Renal pelvis (tissue), 4 donors: ENCODE results near the gene KCNMA1. TPM values are rescaled to one million over a fixed set of nuclear protein-coding genes. Genes with fewer than 3 reads are reported as not detected.

Source experiments
- DNase-seq: peaks from one replicate; pipeline ENCODE4 v3.0.0-alpha.2; 2013
- polyA plus RNA-seq, 3 donors: library from polyadenylated mRNA; unstranded; fragments of 120-200 nt; gene quantifications; one replicate each; pipeline ENCODE4 v1.2.1, GENCODE V29; 2013; ENCODE audit not compliant: insufficient read length in 3 of 3

KCNMA1 gene
- polyA plus RNA-seq, 3 donors: 3.2 to 3.9 (median 3.4) TPM

DNA sequence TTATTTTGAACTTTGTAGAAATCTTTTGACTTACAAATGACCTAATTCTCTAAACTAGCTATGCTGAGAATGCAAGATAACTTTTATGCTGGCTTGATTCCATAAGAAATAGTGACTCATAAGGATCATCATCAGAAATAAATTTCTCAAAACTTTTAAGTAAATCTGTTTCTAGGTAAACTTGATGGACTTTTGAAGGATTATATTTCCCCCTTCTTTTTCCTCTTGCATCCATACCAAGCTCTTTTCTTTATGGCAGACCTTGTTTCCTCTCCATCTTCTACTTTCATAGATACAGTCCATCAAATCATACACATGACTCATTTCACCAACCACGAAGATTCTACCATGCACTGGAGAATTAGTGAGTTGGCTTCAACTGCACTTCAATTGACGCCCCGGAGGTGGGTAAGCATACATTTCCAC lies 336.3 kb downstream of the KCNMA1 start:
- DNase-seq: no peak

DNA sequence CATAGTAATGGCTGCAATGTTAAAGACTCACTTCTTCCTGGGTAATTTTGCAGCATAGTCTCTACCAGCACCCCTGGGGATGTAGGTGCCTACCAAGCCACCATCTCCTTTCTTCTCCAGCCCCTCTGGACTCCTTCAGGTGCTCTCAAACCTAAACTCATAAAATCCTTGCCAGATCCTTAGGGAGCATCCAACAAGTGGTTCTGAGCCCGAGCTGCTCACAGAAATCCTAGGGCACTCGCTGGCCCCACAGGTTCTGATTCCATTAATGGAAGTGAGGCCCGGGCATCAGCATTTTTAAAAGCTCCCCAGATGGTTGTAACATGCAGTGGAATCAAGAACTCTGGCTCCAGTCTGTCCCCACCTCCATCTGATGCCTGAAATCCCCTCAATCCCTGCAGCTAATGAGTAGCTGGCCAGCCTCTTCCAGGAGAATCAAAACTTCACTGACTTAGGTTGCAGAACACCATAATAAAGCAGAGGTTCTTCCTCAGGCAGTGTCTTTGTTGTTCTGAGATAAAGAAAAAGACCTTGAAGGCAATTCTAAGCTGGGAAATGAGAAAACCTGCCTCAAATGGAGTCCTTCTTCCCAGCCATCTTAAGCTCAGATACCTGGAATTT lies 336.8 kb downstream of the KCNMA1 start:
- DNase-seq: no peak

DNA sequence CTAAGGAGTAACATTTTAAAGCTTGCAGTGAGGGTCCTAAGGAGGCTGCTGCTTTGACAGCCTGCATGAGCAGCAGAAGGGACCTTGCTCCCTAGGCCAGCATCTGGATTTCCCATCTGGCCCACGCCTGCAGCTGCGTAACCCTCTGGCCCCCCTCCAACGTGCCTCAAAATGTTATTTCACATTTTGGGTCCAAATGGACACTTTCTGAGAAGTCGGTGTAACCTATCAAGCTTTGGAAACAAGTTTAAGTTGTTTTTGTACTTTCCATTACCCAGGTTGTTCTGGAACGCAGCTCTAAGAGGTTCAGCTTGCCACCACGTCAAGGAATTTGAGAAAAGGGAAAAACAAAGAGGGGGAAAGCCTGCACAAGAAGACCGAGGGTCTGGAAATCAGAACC lies 338.3 kb downstream of the KCNMA1 start:
- DNase-seq: no peak

DNA sequence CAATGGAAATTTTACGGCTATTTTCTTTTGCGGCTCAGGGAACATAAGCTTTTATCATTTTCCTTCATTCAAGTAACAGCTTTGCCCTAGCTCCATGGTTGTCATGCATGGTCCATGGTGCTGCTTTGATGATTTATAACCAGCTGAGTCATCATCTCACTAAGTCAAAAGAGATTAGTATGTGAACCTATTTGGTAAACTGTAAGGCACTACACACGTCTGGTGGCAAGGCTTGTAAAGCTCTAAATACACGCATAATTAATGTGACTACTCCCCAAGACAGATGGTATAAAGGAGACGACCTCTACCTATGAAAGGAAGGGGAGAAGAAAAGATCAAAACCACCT lies 340.2 kb downstream of the KCNMA1 start:
- DNase-seq: no peak

DNA sequence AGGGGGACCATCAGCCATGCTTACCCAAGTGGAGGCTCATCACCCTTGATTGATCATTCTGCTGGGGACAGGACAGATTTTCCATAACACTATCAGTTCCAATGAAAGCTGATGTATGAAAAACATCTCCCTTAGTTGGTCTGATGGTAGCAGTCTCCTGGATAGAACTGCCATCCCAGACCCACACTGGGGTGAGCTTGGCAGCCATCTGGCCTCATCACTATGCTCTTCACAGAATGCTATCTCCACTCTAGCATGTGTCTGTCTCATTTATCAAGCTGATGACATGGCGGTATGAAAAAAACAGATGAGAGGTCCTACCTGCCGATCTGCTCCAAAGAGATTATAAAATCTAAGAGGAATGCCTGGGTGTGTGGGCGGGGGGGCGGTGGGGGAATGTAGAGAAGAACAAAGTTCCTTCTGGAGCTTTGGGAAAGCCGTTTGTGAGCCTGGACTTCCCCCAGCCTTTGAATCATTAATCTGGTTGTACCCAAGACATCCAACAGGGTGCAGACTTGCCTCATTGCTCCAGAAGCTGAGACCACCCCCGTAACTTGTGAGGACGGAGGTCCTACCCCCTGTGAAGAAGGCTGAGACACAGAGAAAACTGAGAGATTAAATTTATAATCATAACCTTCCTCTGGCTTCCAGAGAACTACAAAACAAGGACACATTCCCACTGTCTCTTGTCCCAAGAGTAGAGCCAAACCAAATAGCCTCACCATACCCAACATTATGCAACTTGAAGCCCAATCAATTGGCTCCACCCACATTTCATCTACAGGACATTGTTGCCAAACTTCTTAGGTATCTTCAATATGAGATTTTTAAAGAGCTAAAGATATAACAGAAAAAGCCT lies 340.8 kb downstream of the KCNMA1 start:
- no peak for DNase-seq

DNA sequence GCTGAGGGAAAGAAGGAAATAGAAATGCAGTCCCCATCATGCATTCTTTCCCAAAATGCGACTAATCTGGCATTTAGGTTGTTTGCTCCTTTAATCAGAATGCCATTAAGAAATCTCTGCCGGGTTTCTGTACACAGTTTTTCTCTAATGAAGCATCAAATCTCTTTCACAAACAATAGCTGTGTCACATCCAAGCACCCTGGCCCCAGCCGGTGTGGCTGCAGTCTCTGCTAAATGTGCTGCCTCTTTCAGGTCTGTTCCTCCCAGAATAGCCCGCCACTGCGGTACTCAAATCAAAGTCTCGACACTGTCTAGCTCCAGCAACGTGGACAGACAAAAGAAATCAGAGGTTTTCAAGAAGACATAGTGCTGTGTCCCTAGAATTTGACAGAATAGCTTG lies 343.8 kb downstream of the KCNMA1 start:
- no peak for DNase-seq

DNA sequence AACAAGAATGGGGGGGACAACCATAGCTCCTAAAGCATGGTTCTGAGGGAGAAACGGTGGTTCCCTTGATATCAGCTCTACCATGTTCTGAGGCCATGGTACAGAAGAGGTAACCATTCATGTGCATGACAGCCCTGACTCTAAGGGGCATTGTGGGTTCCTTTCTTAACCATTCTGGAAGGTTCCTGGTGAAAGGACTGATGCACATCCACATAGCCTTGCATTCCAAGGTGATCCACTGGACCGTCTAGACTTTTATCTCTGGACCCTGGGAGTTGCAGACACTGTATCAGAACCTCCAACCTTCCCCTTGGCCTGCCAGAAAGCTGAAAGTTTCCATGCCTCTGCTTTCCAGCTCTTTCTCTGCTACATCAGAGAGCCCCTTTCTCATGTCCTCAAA lies 344.3 kb downstream of the KCNMA1 start:
- DNase-seq: no peak

DNA sequence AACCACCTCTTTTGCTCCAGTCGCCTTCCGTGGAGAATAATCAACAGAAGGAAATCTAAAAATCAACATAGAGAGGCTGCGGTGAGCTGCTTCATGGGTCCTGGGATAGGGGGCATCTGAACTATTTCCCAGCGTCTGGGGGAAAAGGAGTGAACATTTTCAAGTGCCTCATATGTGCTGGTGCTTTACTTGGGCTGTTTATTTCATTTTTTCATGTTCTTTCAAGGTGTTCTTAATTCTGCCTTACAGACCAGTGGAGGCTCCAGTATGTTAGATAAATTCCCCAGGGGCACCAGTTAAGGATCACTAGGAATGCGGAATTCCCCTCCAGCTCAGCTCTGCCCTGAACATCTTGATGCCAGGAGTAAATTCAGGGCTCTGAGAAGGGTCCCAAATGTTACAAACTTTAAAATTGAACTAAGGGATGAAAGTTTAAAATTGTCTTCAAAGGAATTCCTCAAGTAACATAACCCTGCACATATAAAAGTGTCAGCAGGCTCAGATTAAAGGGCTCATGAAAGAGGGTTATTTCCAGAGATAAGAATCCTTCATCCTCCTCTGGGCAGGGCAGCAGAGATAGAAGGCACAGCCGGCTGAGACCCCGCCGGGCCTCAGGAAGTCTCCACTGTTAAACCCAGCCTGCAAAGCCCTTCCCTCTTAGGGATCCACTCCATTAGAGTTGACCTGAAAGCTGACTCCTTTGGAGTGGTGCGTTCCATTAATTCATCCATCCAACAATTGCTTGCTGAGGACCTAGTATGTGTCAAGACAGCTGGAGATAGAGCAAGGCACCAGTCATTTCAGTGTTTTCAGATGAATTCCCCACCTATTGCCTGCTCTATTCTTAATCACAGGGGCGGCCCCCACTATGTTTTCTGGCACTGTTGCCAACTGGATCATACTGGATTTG lies 345.8 kb downstream of the KCNMA1 start:
- no peak for DNase-seq

DNA sequence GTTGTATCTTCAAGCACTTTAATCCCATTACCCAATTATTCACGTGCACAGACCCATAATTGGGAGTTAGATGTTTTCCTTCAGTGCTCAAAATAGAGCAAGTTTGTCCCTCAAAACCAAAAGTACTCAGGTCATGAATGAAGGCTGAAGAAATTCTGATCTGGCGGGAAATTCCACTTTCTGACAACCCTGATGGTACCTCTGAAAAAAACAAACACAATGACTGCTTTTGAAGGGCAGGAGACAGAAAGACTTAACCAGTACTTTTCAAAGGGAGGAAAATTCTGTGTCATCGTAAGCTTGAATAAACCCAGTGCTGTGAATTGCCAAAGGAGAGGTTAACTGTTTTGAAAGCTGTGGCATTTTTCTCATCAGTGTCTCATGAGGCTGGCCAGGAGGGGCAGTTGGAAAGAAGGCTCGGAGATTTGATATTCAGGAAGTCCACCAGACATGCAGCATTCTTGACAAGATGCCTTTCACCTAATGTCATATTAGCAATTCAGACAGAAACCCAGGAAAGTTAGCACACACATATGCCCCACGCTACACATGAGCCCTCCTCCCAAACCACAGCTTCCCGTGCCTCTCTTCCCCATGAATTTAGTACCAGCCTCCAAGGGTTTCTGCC lies 347.0 kb downstream of the KCNMA1 start:
- DNase-seq: no peak

DNA sequence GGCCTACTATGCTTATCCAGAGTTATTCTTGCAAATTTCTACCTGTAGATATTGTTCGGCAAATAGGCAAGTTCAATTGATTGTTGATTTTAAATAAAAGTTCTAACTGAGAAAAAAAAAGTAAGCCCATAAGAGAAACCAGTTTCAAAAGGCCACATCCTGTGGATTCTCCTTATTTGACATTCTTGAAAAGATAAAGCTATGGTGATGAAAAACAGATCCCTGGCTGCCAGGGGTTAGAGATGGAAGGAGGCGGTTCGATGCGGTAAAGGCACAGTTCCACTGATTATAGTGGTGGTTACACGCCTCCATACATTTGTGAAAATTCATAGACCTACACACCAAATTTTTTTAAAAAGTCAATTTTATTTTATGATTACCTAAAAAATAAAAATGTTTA lies 347.8 kb downstream of the KCNMA1 start:
- DNase-seq: no peak

DNA sequence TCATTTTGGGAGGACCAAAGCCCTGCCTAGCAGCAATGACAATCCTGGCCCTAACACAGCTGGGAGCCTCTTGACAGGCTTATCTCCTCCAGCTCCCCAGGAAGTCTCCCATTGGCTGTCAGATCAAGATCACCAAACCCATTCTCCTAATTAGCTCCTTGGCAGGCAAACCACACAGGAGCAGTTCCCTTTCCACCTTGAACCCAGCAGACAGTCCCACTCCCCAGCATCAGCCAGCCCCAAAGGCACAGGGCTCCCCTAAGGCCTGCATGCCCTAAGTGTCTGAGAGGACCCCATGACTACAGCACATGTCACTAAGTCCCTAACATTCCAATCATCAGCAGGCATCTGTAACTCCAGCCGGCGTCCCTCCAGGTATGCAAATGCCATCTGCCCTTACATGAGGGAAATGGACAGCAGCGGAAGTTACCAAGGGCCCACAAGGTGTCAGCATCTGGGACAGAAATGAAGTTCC lies 348.5 kb downstream of the KCNMA1 start:
- no peak for DNase-seq

DNA sequence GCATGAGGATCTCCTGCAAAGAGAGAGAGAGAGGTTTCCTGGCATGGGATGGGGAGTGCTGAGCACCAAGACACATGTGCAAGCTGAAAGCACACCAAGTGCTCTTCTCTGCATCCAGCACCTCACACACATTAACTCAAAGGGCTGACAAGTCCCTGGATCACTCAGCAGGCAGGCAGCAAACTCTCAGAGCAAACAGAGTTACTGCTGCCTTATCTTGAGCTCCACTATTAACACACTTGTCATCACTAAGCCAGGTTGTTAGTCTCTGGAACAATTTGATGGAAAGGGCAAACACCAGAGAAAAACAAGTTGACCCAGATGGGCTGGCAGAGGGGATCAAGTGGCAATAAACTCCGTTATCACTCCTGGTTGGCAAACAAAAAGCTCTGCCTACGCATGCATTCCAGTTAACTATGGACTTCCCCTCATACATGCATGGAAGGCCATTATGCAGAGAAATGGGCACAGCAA lies 349.9 kb downstream of the KCNMA1 start:
- DNase-seq: no peak

DNA sequence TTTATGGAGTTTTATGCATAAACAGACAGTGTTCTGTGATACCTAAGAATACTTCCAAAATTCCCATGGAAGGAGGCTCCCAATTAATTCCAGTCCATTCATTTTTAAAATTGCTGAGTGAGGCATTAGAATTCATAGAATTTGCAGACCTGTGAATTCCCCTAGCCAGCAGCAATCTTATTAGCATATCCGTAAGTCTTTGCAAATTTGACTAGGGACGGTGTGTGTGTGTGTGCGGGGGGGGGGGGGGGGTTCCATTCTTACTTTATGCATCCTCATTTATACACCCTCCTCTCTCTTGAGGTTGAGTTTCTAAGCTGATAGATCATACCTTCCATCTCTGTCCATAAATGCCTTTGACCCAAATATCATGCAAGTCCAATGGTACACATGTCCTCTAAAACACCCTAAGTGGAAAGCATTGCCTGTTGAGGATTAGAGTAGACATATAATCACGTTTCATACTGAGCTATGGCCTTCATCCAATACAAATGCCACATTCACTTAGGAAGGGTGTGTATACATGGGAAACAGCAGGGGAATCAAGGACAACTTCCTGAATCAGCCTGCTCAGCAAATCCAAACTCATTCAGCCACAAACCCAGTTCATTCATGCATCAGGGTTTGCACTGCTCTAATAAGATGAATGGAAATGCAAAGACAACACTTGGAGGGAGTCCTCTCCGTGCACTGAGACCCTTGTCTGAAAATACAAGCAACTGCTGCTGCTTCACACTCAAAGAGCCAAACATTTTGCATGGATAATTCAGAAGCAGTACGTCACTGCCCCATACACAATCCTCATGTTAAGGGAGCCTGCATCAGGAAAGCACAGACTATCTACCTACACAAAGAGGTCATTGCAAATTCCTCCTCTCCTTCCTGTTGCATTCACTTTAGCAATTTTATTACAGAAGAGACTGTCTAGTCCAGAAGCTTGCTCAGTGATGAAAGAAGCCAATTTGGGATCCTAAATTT lies 350.8 kb downstream of the KCNMA1 start:
- DNase-seq: no peak

DNA sequence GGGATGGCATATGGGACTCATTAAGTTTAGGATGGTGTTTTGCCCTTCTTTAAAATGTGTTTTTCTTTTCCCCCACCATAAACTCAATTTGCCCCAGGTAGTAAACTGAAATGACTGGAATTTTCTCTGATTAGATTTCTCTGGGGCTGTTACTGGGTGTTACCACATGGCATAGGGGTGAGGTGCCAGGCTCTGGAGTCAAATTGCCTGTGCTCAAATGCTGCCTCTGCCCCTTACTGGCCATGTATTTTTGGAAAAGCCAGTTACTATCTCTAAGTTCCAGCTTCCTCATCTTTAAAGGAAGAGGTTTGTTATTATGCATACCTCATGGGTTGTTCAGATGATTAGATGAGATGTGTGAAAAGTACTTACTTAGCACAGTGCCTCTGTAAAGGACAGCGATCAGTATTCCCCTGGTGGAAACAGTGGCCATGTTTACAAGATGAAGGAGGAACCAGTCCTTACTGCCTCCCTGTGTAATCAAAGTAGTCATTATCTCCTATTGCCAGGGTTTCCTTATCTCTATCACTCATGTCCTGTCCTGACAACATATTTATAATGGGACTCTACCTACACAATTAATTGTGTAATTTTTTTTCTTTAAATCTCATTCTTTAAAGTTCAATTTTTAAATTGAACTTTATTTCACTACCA lies 352.0 kb downstream of the KCNMA1 start:
- DNase-seq: no peak

DNA sequence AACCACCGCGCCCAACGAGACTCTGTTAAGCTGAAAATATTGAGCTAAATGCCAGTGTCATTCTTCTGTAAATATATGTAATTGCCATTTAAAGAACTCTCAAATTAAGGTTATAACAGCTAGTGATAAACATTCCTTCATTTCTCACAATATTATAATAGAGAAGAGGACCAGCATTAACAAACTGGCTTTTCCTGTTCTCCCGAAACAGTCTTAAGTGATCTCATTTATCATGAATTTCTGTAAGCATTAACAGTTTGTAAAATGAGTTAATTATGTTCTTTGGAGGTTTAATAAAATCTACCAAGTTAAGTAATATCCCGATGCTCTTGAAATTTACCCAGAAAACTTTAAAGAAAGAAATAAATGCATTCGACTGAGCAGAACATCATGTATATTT lies 352.8 kb downstream of the KCNMA1 start:
- DNase-seq: no peak

DNA sequence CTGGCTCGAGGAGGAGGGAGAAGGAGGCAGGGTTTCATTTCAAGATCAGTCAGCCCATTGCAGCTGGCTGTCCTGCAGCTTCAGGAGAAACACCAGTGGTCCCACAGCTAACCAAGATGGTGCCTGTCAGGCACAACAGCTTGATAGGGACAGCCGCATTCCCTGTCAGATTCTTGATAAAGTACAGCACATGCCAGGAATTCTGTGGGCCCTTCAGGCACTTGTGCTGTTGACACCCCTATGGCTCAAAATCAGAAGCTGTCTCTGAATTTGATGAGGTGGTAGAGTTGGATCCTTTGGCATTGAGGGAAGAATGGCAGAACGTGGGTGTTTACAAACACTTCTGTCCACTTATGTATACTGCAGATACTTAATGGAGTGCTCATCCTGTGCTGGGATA lies 354.3 kb downstream of the KCNMA1 start:
- DNase-seq: no peak

DNA sequence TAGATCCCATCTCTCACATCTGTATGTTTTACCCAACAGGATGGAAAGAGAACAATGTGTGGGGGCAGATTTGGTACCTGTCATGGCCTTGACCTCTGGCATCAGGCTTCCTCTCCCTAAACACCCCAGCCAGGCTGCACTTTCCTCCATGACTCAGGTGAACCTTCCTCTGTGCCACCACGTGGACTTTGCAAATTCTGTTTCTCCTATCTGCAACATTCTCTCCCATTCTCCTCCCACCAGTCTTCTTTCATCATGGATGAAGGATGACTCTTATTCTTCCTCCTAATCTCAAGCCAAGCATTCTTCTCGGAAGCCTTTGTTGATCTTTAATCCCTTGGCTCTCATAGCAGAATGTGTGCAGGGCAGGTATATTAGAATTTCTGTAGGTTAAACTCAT lies 355.4 kb downstream of the KCNMA1 start:
- DNase-seq: no peak

DNA sequence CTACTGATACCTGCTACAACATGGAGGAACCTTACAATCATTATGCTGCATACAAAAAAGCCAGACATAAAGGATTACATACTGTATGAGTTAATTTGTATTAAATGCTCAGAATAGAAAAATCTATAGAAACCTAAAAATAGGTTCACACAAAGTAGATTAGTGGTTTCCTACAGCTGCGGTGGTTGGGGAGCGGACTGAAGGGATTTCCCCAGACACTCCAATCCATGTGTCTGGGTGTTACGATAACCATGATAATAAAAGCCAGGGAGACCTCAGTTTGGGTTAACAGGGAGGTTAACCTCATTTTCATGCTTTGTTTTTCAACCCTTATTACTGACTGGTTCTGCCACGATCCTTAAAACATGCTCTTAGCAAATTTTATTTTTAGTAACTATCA lies 355.9 kb downstream of the KCNMA1 start:
- no peak for DNase-seq

DNA sequence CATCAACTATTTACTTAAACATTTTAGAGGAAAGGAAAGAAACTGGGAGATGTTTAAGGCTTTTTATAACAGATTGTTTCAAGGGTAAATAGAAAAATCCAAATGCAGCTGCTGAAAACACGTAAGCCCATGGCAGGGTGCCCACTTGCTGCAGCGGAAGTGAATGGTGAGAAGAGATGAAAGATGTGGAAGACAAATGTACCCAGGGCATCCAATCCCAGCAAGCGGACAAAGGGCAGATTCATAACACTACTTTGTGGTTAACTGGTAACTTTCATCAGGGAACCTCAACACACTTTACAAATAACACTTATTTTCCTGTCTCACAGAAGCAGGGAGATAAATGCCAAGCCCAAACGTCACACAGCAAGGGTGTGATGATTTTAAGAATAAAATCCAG lies 358.4 kb downstream of the KCNMA1 start:
- DNase-seq: no peak
